ENCODE measurements around the gene DRAM2. TPM values are rescaled to one million over a fixed set of nuclear protein-coding genes. Genes with fewer than 3 reads are reported as not detected.

DRAM2 gene
- total and polyA plus RNA-seq, 9 of the 15 experiments (the other 6 are each of a cell fraction or from before 2014, with no cell fraction given) = 29.0 to 161 (median 53.5) TPM

- peak; percentile 10 to 51 for TF ChIP-seq E2F6 (IDR thresholded peaks at IDR 0.05; ENCODE audit: borderline replicate concordance in 1 of 2, extremely low read depth in 1 of 2, insufficient read depth in 1 of 2, insufficient read length in 1 of 2, low read depth in 1 of 2, low read length in 1 of 2, poor library complexity in 1 of 2, severe bottlenecking in 1 of 2)
- TF ChIP-seq CSDE1 (IDR thresholded peaks at IDR 0.05) = no peak
- TF ChIP-seq MGA (IDR thresholded peaks at IDR 0.05) = no peak
- no peak for TF ChIP-seq SP2 (IDR thresholded peaks at IDR 0.05; ENCODE audit: extremely low read depth, low read depth, low read length, poor library complexity, severe bottlenecking)
- 0 out of 2 replicates have a peak, but pooled peaks have one; percentile 44 for TF ChIP-seq POLR2AphosphoS2 (IDR thresholded peaks at IDR 0.05; ENCODE audit: low read length)
- TF ChIP-seq FIP1L1 (IDR thresholded peaks at IDR 0.05; ENCODE audit: low read depth, low read length, poor library complexity, severe bottlenecking) = peak; percentile 43
- TF ChIP-seq TFAP4 (CRISPR knock-in tag; IDR thresholded peaks at IDR 0.05; ENCODE audit: borderline replicate concordance) = peak; percentile 42; the same call in 1 of the 2 replicates
- TF ChIP-seq RUNX1 (IDR thresholded peaks at IDR 0.05; ENCODE audit: low read depth) = no peak
- TF ChIP-seq NFXL1 (CRISPR knock-in tag; IDR thresholded peaks at IDR 0.05) = no peak
- TF ChIP-seq ZNF830 (CRISPR knock-in tag; IDR thresholded peaks at IDR 0.05) = no peak
Measured at GRCh38 chr1:111139956-111140679, at the start of gene DRAM2, which contains the start of gene CEPT1 (continued).

All from K562 (cell line).